Esophagus muscularis mucosa (tissue), 4 donors: Measurements from ENCODE around the gene PSMB9. TPM values are rescaled to one million over a fixed set of nuclear protein-coding genes. Genes with fewer than 3 reads are reported as not detected.
A peak's percentile ranks its signal among the peaks of the same experiment; 100 is the strongest.
"Not testable (repeated sequence)": the region's sequence is repeated elsewhere in the genome, so short reads cannot be mapped to it uniquely, and the experiment has no call there.

Experiments
- DNase-seq: peaks from one replicate; pipeline ENCODE4 v3.0.0-alpha.2; 2017; ENCODE audit errors: extremely low spot score
- H3K27ac ChIP-seq, 4 donors: fragments of 200-600 bp; sonication (generic); replicated peaks in 1 of 4; 1 replicate in 3 of 4; 2 replicates in 1 of 4; pipeline ENCODE4 v1.5.1; 2016 to 2019; ENCODE audit warnings: mild to moderate bottlenecking in 1 of 4
- H3K27me3 ChIP-seq, 4 donors: fragments of 200-600 bp; sonication (generic); one replicate each; pipeline versions ENCODE4 v1.5.1 to v1.6.0; 2016 to 2019
- H3K36me3 ChIP-seq, 4 donors: fragments of 200-600 bp; sonication (generic); one replicate each; pipeline ENCODE4 v1.5.1; 2016 to 2019
- H3K4me1 ChIP-seq, 4 donors: fragments of 200-600 bp; sonication (generic); one replicate each; pipeline ENCODE4 v1.5.1; 2016 to 2019
- H3K4me3 ChIP-seq, 4 donors: fragments of 200-600 bp; sonication (generic); 1 replicate in 2 of 4; 2 replicates in 2 of 4; pipeline ENCODE4 v1.5.1; 2016 to 2019; ENCODE audit warnings: mild to moderate bottlenecking in 4 of 4, moderate library complexity in 1 of 4
- H3K9me3 ChIP-seq, 4 donors: fragments of 200-600 bp; sonication (generic); 1 replicate in 3 of 4; 2 replicates in 1 of 4; pipeline ENCODE4 v1.5.1; 2016 to 2019
- CTCF ChIP-seq, 3 experiments: fragments of 200-600 bp in 2 of 3; fragments of 450-650 bp in 1 of 3; sonication (generic) in 2 of 3; IDR thresholded peaks; one replicate each; pipeline ENCODE4 v1.5.1; 2017 to 2019; ENCODE audit warnings: antibody characterized with exemption in 3 of 3, mild to moderate bottlenecking in 2 of 3, moderate library complexity in 1 of 3
- EP300 ChIP-seq: sonication (generic); formaldehyde crosslinking; IDR thresholded peaks from one replicate; pipeline ENCODE4 v1.6.1; 2017; ENCODE audit warnings: antibody characterized with exemption
- POLR2A ChIP-seq: fragments of 450-650 bp; IDR thresholded peaks from one replicate; pipeline ENCODE4 v1.6.1; 2017; ENCODE audit warnings: antibody characterized with exemption, moderate library complexity, mild to moderate bottlenecking, low read depth
- POLR2AphosphoS5 ChIP-seq, 2 donors: sonication (generic); formaldehyde crosslinking; IDR thresholded peaks; one replicate each; pipeline ENCODE4 v1.6.1; 2017; ENCODE audit warnings: antibody characterized with exemption in 2 of 2
- WGBS: methylation state at CpG from one replicate; pipeline ENCODE4 v1.1.5; 2018; 5-methylcytosine and 5-hydroxymethylcytosine counted together
- intact Hi-C: fragments of 100-400 bp; cut with DNase I; formaldehyde crosslinking; loops from one replicate; pipeline ENCODE4 v1.15.1; 2023
- total RNA-seq, 4 donors: library from RNA; depleted of rRNA; stranded (reverse); fragments of >200 nt; gene quantifications; one replicate each; pipeline versions ENCODE4 v1.1.0 to v1.2.1, GENCODE V29; 2016

Gene PSMB9
- 10 to 100 TPM in 3 of 4 donors, 1 to 10 TPM in 1; 9.1 to 26.2 (median 20.5) TPM for total RNA-seq

DNA sequence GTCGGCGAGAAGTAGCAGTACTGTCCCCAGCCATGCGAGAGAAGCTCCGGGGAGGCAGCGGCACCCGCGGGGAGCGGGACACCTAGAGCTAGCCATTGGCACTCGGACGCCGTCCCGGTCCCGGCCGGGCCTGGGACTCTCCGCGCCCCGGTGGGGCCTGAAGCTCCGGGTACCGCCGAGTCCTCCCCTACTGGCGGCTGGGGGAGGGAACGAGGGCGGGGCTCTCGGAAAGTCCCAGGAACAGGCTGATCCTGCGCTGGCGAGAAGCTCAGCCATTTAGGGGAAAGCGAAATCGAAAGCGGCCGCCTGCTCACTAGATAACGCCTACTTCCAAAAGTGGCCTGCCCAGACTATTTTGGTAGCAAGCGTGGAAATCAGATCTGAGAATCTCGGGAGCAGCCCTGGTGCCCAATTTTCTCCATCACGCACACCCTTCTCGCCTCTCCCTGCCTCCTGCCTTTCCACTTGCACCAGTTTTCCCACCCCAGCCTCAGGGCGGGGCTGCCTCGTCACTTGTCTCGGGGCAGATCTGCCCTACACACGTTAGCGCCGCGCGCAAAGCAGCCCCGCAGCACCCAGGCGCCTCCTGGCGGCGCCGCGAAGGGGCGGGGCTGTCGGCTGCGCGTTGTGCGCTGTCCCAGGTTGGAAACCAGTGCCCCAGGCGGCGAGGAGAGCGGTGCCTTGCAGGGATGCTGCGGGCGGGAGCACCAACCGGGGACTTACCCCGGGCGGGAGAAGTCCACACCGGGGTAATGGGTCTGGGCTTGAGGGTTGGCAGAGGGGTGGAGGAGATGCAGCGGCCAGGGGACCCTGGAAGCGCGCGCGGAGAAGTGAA, at the start of gene PSMB9, which contains the start of gene TAP1:
Gene PSMB9, plus strand, starts transcription at position 652 of the 835 bp plus-strand sequence. Its CDS starts 38 bp downstream, at position 690.
Gene TAP1, minus strand, starts transcription at position 164 of the 835 bp plus-strand sequence. Its CDS starts 68 bp downstream, at position 96.
- Histone ChIP-seq H3K9me3 (no peaks in the 10 kb centered on the region), H3K4me1 (peaks cover 13 to 38% (median 33%) of the 10 kb centered on the region in 4 donors), H3K27ac (peak within 1 kb of the TSS; percentile 96 to 100 (median 98)), H3K4me3 (peak within 1 kb of the TSS; percentile 79 to 96 (median 90)), H3K36me3 (peaks cover 6 to 47% (median 39%) of the 10 kb centered on the region in 4 donors), H3K27me3 (no peaks in the 10 kb centered on the region)
- TF ChIP-seq POLR2AphosphoS5 (IDR thresholded peaks at IDR 0.05) (peak; percentile 96), EP300 (peak; percentile 91), POLR2A (peak; percentile 95), CTCF (IDR thresholded peaks at IDR 0.05) (peak; percentile 78 to 95 (median 80))
- intact Hi-C loops, result no loop called here
- WGBS, result 0% methylated on average over 31 of the region's 68 CpGs
- DNase-seq, result peak; percentile 99

DNA sequence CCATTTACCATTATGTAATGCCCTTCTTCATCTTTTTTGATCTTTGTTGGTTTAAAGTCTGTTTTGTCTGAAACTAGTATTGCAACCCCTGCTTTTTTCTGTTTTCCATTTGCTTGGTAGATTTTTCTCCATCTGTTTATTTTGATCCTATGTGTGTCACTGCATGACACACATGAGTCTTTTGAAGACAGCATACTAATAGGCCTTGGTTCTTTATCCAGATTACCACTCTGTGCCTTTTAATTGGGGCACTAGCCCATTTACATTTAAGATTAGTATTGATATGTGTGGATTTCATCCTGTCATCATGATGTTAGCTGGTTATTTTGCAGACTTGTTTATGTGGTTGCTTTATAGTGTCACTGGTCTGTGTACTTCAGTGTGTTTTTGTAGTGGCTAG, 48.6 kb upstream of the PSMB9 start:
- peaks cover 0 to 32% (median 0%) of the 10 kb centered on the region in 4 donors for H3K27me3 ChIP-seq
- intact Hi-C loops, H3K4me3 ChIP-seq, DNase-seq, H3K27ac ChIP-seq, H3K36me3 ChIP-seq, H3K9me3 ChIP-seq, H3K4me1 ChIP-seq: not testable (repeated sequence)

GRCh38 chr6:32807020-32807580, 46.9 kb upstream of the PSMB9 start:
- WGBS, result 80% methylated on average over 3 of the region's 5 CpGs
- no peaks in the 10 kb centered on the region for H3K9me3 ChIP-seq
- no peaks in the 10 kb centered on the region for H3K36me3 ChIP-seq
- H3K27ac ChIP-seq, result no peak overlapping the region
- H3K27me3 ChIP-seq, result peaks cover 0 to 24% (median 0%) of the 10 kb centered on the region in 4 donors
- H3K4me1 ChIP-seq, result no peaks in the 10 kb centered on the region
- TF ChIP-seq POLR2AphosphoS5 (IDR thresholded peaks at IDR 0.05), result no peak
- no peak for TF ChIP-seq CTCF (IDR thresholded peaks at IDR 0.05)
- no peak for TF ChIP-seq EP300
- no peak for TF ChIP-seq POLR2A
- no peak overlapping the region for H3K4me3 ChIP-seq
- DNase-seq, result no peak
- intact Hi-C loops, result no loop called here

- intact Hi-C loops, result no loop called here
- 51% methylated on average over 1 of the region's 1 CpG for WGBS
- Histone ChIP-seq H3K4me1 (no peaks in the 10 kb centered on the region), H3K27me3 (peaks cover 0 to 25% (median 0%) of the 10 kb centered on the region in 4 donors), H3K4me3 (no peak overlapping the region), H3K9me3 (no peaks in the 10 kb centered on the region), H3K36me3 (no peaks in the 10 kb centered on the region), H3K27ac (no peak overlapping the region)
- TF ChIP-seq EP300 (no peak), POLR2AphosphoS5 (IDR thresholded peaks at IDR 0.05) (no peak), CTCF (IDR thresholded peaks at IDR 0.05) (no peak), POLR2A (no peak)
- DNase-seq, result no peak
Measured at GRCh38 chr6:32809171-32809570, 44.8 kb upstream of the PSMB9 start.

DNA sequence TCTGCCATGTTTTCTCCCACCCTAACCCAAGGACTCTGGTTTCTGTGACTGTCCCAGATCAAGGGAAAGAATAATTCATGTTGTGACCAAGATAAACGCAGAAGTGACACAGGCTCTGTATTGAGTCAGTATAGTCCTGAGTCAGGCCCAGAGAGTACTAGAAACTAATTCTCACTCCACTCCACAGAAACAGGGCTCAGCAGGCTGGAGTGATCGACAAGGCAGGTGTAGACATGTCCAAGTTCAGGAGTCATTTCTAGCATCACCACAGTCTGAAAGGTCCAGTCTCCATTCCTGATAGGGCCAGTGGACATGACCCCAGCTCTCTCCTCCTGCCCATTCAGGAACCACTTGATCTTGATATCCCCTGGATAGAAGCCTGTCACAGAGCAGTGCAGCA, 39.8 kb upstream of the PSMB9 start:
- intact Hi-C loops, result no loop called here
- DNase-seq, result peak; percentile 72

More for the DNA sequence above, 39.8 kb upstream of the PSMB9 start:
- no peaks in the 10 kb centered on the region for H3K9me3 ChIP-seq
- H3K27ac ChIP-seq, result no peak overlapping the region
- peaks cover 0 to 19% (median 0%) of the 10 kb centered on the region in 4 donors for H3K27me3 ChIP-seq
- no peak for TF ChIP-seq POLR2A
- TF ChIP-seq POLR2AphosphoS5 (IDR thresholded peaks at IDR 0.05), result no peak
- no peak for TF ChIP-seq EP300
- no peak for TF ChIP-seq CTCF (IDR thresholded peaks at IDR 0.05)
- no peaks in the 10 kb centered on the region for H3K4me1 ChIP-seq
- WGBS, result 88% methylated on average over 2 of the region's 2 CpGs
- no peaks in the 10 kb centered on the region for H3K36me3 ChIP-seq
- no peak overlapping the region for H3K4me3 ChIP-seq
